SU-DHL-6 (cell line): ENCODE results near the gene NOD1.

ENCODE experiments used
- H2AFZ ChIP-seq: fragments of 200-600 bp; sonication (generic); 2 replicates; pipeline ENCODE4 v1.6.1; 2014; ENCODE audit warnings: low read depth, mild to moderate bottlenecking, moderate library complexity, mixed read lengths, antibody characterized with exemption, low read length; ENCODE audit not compliant: severe bottlenecking
- H3F3A ChIP-seq: fragments of 200-600 bp; shearing (Covaris generic); 2 replicates; pipeline ENCODE4 v1.6.0; 2016; ENCODE audit warnings: antibody characterized with exemption, mild to moderate bottlenecking; ENCODE audit not compliant: insufficient read depth
- H3K27ac ChIP-seq: fragments of 200-600 bp; sonication (generic); 2 replicates; pipeline ENCODE4 v1.5.1; 2016; ENCODE audit warnings: low read depth, mild to moderate bottlenecking, low read length, moderate library complexity, mixed read lengths
- H3K27me3 ChIP-seq: fragments of 200-600 bp; sonication (generic), shearing (Covaris generic); 2 replicates; pipeline ENCODE4 v1.6.0; 2014; ENCODE audit warnings: mild to moderate bottlenecking, low read length
- H3K36me3 ChIP-seq: fragments of 200-600 bp; sonication (generic); 2 replicates; pipeline ENCODE4 v1.6.1; 2014; ENCODE audit warnings: mild to moderate bottlenecking, low read length, mixed read lengths
- H3K4me2 ChIP-seq: fragments of 300-600, 200-600 bp; shearing (Covaris generic), sonication (generic); 2 replicates; pipeline ENCODE4 v1.6.0; 2014; ENCODE audit warnings: low read length, low read depth, mild to moderate bottlenecking; ENCODE audit not compliant: poor library complexity, severe bottlenecking
- H3K4me3 ChIP-seq: fragments of 200-600 bp; sonication (generic); 2 replicates; pipeline ENCODE4 v1.5.1; 2014; ENCODE audit warnings: antibody characterized with exemption, low read length, mild to moderate bottlenecking, mixed read lengths; ENCODE audit not compliant: insufficient read depth, poor library complexity, severe bottlenecking
- H3K79me2 ChIP-seq: fragments of 200-600 bp; sonication (generic); 2 replicates; pipeline ENCODE4 v1.6.1; 2014; ENCODE audit warnings: mild to moderate bottlenecking, low read length, moderate library complexity; ENCODE audit not compliant: insufficient read depth
- H3K9ac ChIP-seq: fragments of 200-600 bp; sonication (generic); 2 replicates; pipeline ENCODE4 v1.7.0; 2014; ENCODE audit warnings: mild to moderate bottlenecking, low read length
- H3K9me2 ChIP-seq: fragments of 200-600 bp; sonication (generic); replicated peaks from 2 replicates; pipeline ENCODE4 v1.6.1; 2014; ENCODE audit warnings: low read length; ENCODE audit not compliant: insufficient read depth
- H3K9me3 ChIP-seq: fragments of 200-600 bp; sonication (generic); 2 replicates; pipeline ENCODE4 v1.6.1; 2014; ENCODE audit warnings: low read length, mixed read lengths; ENCODE audit not compliant: insufficient read depth
- H4K20me1 ChIP-seq: fragments of 200-600 bp; sonication (generic); 2 replicates; pipeline ENCODE4 v1.6.1; 2014; ENCODE audit warnings: low read depth, mild to moderate bottlenecking, antibody characterized with exemption, low read length, moderate library complexity, mixed read lengths
- CTCF ChIP-seq: fragments of 200-600 bp; sonication (generic); IDR thresholded peaks from one replicate; pipeline ENCODE4 v1.5.1; 2017; ENCODE audit warnings: antibody characterized with exemption, mild to moderate bottlenecking, low read length, moderate library complexity; ENCODE audit not compliant: insufficient read depth, poor library complexity, severe bottlenecking
- EZH2phosphoT487 ChIP-seq: fragments of 200-600 bp; sonication (generic), shearing (Covaris generic); conservative IDR thresholded peaks from 2 replicates; pipeline ENCODE4 v1.6.1; 2018; ENCODE audit warnings: mild to moderate bottlenecking, antibody characterized with exemption, low read length, moderate library complexity, mixed read lengths

Gene NOD1

GRCh38 chr7:30472784-30473775 is 5.5 kb downstream of the NOD1 start:
- no peak overlapping the region for H3K9ac ChIP-seq
- no peaks in the 10 kb centered on the region for H4K20me1 ChIP-seq
- H3K9me2 ChIP-seq, result no peaks in the 10 kb centered on the region
- H3K4me2 ChIP-seq, result no peak overlapping the region
- no peak for TF ChIP-seq CTCF
- no peak for TF ChIP-seq EZH2phosphoT487
- no peak overlapping the region for H3K27ac ChIP-seq
- no peaks in the 10 kb centered on the region for H3K79me2 ChIP-seq
- no peaks in the 10 kb centered on the region for H3K36me3 ChIP-seq
- no peaks in the 10 kb centered on the region for H3F3A ChIP-seq
- no peak overlapping the region for H3K4me3 ChIP-seq
- H2AFZ ChIP-seq, result no peak overlapping the region
- no peaks in the 10 kb centered on the region for H3K27me3 ChIP-seq
- H3K9me3 ChIP-seq, result no peaks in the 10 kb centered on the region

GRCh38 chr7:30472081-30472783 is 6.4 kb downstream of the NOD1 start:
- H4K20me1 ChIP-seq, result no peaks in the 10 kb centered on the region
- TF ChIP-seq EZH2phosphoT487 (no peak), CTCF (no peak)
- no peak overlapping the region for H3K27ac ChIP-seq

GRCh38 chr7:30471205-30471604 is 7.4 kb downstream of the NOD1 start:
- no peaks in the 10 kb centered on the region for H3K27me3 ChIP-seq
- H3K9ac ChIP-seq, result no peak overlapping the region
- H3K4me2 ChIP-seq, result no peak overlapping the region
- H3K9me3 ChIP-seq, result no peaks in the 10 kb centered on the region
- no peaks in the 10 kb centered on the region for H4K20me1 ChIP-seq
- no peaks in the 10 kb centered on the region for H3F3A ChIP-seq
- TF ChIP-seq CTCF, result no peak
- TF ChIP-seq EZH2phosphoT487, result no peak
- no peaks in the 10 kb centered on the region for H3K36me3 ChIP-seq
- H3K27ac ChIP-seq, result no peak overlapping the region
- H3K4me3 ChIP-seq, result no peak overlapping the region
- no peak overlapping the region for H2AFZ ChIP-seq
- no peaks in the 10 kb centered on the region for H3K9me2 ChIP-seq
- no peaks in the 10 kb centered on the region for H3K79me2 ChIP-seq

More at GRCh38 chr7:30472081-30472783, 6.4 kb downstream of the NOD1 start:
- no peak overlapping the region for H3K4me3 ChIP-seq
- H3K9ac ChIP-seq, result no peak overlapping the region
- no peaks in the 10 kb centered on the region for H3F3A ChIP-seq
- no peak overlapping the region for H2AFZ ChIP-seq
- no peaks in the 10 kb centered on the region for H3K9me3 ChIP-seq
- no peak overlapping the region for H3K4me2 ChIP-seq
- no peaks in the 10 kb centered on the region for H3K36me3 ChIP-seq
- H3K27me3 ChIP-seq, result no peaks in the 10 kb centered on the region
- no peaks in the 10 kb centered on the region for H3K9me2 ChIP-seq
- no peaks in the 10 kb centered on the region for H3K79me2 ChIP-seq
